WTC11 (cell line): ENCODE measurements around the gene SLA2.

Experiments
- ATF1 ChIP-seq: sonication (generic); formaldehyde crosslinking; IDR thresholded peaks from 2 replicates; pipeline ENCODE4 v1.8.1; 2023; ENCODE audit warnings: mild to moderate bottlenecking, moderate library complexity, missing genetic modification reagents
- GABPB1 ChIP-seq: sonication (generic); formaldehyde crosslinking; IDR thresholded peaks from 2 replicates; pipeline ENCODE4 v1.8.1; 2023; ENCODE audit warnings: mild to moderate bottlenecking, missing genetic modification reagents
- IRF2 ChIP-seq: sonication (generic); formaldehyde crosslinking; IDR thresholded peaks from 2 replicates; pipeline ENCODE4 v1.8.0; 2022; ENCODE audit warnings: low read depth, missing genetic modification reagents, borderline replicate concordance
- NFYB ChIP-seq: sonication (generic); formaldehyde crosslinking; conservative IDR thresholded peaks from 2 replicates; pipeline ENCODE4 v1.8.0; 2022; ENCODE audit warnings: low read depth, missing genetic modification reagents
- NR2C2 ChIP-seq: sonication (generic); formaldehyde crosslinking; IDR thresholded peaks from 2 replicates; pipeline ENCODE4 v1.8.0; 2022; ENCODE audit warnings: mild to moderate bottlenecking, missing genetic modification reagents
- SMAD3 ChIP-seq: sonication (generic); formaldehyde crosslinking; IDR thresholded peaks from 2 replicates; pipeline ENCODE4 v1.8.0; 2022; ENCODE audit warnings: missing genetic modification reagents, mild to moderate bottlenecking, borderline replicate concordance
- ZNF416 ChIP-seq: fragments of 250-450 bp; sonication (Bioruptor Pico); IDR thresholded peaks from 2 replicates; pipeline ENCODE4 v1.9.0; 2021; ENCODE audit warnings: mild to moderate bottlenecking, inconsistent platforms
- TF ChIP-seq, protein P1 (sequence below): sonication (generic); formaldehyde crosslinking; IDR thresholded peaks from 2 replicates; pipeline ENCODE4 v1.8.1; 2022; ENCODE audit warnings: mild to moderate bottlenecking, moderate library complexity, missing genetic modification reagents
- TF ChIP-seq, protein P2 (sequence below): fragments of 200-600 bp; IDR thresholded peaks from 2 replicates; pipeline ENCODE4 v1.8.0; 2022; ENCODE audit warnings: antibody characterized with exemption
- TF ChIP-seq, protein P3 (sequence below): sonication (generic); formaldehyde crosslinking; IDR thresholded peaks from 2 replicates; pipeline ENCODE4 v1.8.0; 2022; ENCODE audit warnings: missing genetic modification reagents
- TF ChIP-seq, protein P4 (sequence below): sonication (generic); formaldehyde crosslinking; IDR thresholded peaks from 2 replicates; pipeline ENCODE4 v1.8.1; 2023; ENCODE audit warnings: mild to moderate bottlenecking, missing genetic modification reagents, moderate library complexity
- TF ChIP-seq, protein P5 (sequence below): sonication (generic); formaldehyde crosslinking; IDR thresholded peaks from 2 replicates; pipeline ENCODE4 v1.8.1; 2022; ENCODE audit warnings: mild to moderate bottlenecking, missing genetic modification reagents, moderate library complexity, borderline replicate concordance

DNA sequence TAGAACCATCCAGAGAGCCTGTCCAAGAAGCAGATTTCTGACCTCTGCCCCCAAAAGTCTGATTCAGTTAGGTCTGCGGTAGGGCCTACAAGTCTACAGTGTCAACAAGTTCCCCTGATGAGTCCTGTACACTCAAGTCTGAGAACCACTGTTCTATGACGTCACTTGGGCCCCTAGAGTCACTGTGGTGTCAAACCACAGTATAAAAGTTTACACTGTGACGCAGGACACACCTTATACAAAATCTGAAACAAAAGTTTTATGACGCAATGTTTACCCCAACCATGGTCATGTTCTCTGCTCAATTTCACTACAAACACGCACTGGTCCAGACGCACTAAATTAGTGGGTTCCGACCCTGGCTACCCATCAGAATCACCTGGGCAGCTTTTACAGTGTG, 17.9 kb downstream of the SLA2 start:
- TF ChIP-seq, protein P1, sequence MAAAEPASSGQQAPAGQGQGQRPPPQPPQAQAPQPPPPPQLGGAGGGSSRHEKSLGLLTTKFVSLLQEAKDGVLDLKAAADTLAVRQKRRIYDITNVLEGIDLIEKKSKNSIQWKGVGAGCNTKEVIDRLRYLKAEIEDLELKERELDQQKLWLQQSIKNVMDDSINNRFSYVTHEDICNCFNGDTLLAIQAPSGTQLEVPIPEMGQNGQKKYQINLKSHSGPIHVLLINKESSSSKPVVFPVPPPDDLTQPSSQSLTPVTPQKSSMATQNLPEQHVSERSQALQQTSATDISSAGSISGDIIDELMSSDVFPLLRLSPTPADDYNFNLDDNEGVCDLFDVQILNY: no peak
- TF ChIP-seq ZNF416 (CRISPR knock-in tag) (no peak), ATF1 (no peak), NR2C2 (CRISPR knock-in tag) (no peak), GABPB1 (CRISPR knock-in tag) (peak; percentile 26; the same call in 1 of the 2 replicates), SMAD3 (CRISPR knock-in tag) (no peak), NFYB (CRISPR knock-in tag) (no peak), IRF2 (no peak)
- TF ChIP-seq, protein P2, sequence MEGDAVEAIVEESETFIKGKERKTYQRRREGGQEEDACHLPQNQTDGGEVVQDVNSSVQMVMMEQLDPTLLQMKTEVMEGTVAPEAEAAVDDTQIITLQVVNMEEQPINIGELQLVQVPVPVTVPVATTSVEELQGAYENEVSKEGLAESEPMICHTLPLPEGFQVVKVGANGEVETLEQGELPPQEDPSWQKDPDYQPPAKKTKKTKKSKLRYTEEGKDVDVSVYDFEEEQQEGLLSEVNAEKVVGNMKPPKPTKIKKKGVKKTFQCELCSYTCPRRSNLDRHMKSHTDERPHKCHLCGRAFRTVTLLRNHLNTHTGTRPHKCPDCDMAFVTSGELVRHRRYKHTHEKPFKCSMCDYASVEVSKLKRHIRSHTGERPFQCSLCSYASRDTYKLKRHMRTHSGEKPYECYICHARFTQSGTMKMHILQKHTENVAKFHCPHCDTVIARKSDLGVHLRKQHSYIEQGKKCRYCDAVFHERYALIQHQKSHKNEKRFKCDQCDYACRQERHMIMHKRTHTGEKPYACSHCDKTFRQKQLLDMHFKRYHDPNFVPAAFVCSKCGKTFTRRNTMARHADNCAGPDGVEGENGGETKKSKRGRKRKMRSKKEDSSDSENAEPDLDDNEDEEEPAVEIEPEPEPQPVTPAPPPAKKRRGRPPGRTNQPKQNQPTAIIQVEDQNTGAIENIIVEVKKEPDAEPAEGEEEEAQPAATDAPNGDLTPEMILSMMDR: no peak
- TF ChIP-seq, protein P3, sequence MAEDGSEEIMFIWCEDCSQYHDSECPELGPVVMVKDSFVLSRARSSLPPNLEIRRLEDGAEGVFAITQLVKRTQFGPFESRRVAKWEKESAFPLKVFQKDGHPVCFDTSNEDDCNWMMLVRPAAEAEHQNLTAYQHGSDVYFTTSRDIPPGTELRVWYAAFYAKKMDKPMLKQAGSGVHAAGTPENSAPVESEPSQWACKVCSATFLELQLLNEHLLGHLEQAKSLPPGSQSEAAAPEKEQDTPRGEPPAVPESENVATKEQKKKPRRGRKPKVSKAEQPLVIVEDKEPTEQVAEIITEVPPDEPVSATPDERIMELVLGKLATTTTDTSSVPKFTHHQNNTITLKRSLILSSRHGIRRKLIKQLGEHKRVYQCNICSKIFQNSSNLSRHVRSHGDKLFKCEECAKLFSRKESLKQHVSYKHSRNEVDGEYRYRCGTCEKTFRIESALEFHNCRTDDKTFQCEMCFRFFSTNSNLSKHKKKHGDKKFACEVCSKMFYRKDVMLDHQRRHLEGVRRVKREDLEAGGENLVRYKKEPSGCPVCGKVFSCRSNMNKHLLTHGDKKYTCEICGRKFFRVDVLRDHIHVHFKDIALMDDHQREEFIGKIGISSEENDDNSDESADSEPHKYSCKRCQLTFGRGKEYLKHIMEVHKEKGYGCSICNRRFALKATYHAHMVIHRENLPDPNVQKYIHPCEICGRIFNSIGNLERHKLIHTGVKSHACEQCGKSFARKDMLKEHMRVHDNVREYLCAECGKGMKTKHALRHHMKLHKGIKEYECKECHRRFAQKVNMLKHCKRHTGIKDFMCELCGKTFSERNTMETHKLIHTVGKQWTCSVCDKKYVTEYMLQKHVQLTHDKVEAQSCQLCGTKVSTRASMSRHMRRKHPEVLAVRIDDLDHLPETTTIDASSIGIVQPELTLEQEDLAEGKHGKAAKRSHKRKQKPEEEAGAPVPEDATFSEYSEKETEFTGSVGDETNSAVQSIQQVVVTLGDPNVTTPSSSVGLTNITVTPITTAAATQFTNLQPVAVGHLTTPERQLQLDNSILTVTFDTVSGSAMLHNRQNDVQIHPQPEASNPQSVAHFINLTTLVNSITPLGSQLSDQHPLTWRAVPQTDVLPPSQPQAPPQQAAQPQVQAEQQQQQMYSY (CRISPR knock-in tag): no peak
- TF ChIP-seq, protein P4, sequence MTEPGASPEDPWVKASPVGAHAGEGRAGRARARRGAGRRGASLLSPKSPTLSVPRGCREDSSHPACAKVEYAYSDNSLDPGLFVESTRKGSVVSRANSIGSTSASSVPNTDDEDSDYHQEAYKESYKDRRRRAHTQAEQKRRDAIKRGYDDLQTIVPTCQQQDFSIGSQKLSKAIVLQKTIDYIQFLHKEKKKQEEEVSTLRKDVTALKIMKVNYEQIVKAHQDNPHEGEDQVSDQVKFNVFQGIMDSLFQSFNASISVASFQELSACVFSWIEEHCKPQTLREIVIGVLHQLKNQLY (CRISPR knock-in tag): no peak
- TF ChIP-seq, protein P5, sequence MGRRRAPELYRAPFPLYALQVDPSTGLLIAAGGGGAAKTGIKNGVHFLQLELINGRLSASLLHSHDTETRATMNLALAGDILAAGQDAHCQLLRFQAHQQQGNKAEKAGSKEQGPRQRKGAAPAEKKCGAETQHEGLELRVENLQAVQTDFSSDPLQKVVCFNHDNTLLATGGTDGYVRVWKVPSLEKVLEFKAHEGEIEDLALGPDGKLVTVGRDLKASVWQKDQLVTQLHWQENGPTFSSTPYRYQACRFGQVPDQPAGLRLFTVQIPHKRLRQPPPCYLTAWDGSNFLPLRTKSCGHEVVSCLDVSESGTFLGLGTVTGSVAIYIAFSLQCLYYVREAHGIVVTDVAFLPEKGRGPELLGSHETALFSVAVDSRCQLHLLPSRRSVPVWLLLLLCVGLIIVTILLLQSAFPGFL: no peak
